HG02852 (cell line): ENCODE measurements around the gene SPATA31E1.

Experiments used
- ATAC-seq: cut with Tn5 transposase; IDR thresholded peaks from one replicate; pipeline ENCODE4 v1.9.1; 2021; ENCODE audit warnings: mild to moderate bottlenecking, moderate library complexity; ENCODE audit not compliant: unreplicated experiment

SPATA31E1 gene

DNA sequence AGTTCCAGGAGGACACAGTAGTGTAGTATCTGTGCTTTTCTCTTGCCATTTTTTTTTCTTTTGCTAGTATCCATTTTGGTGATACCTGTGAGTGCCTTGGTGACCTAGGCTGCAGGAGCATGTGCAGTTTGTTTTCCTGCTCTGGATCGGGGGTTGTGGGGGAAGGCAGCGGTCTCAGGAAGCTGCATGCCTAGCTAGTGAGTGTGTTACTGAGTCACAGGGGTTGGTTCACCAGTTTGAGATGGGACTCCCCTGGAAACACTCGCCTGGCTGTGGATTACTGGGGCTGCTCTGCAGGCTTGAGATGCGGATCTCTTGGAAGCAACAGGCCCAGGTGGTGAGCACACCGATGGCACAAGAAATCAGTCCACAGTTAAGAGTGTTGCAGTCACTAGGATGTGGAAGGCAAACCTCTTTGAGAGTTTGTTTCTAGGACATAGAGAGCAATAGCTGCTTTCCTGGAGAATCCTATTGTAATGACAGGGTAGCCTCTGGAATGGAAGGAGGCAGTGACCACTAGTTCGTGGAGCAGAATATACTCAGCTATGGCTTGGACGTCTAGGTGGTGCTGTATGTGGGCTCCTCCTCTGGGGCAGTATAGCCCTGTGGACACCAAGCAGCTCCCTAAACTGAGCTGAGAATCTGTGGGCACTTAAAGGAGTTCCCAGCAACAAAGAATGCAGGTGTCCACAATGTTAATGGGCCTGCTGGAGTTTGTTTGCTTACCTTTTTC lies 20.0 kb upstream of the SPATA31E1 start:
- no peak for ATAC-seq

DNA sequence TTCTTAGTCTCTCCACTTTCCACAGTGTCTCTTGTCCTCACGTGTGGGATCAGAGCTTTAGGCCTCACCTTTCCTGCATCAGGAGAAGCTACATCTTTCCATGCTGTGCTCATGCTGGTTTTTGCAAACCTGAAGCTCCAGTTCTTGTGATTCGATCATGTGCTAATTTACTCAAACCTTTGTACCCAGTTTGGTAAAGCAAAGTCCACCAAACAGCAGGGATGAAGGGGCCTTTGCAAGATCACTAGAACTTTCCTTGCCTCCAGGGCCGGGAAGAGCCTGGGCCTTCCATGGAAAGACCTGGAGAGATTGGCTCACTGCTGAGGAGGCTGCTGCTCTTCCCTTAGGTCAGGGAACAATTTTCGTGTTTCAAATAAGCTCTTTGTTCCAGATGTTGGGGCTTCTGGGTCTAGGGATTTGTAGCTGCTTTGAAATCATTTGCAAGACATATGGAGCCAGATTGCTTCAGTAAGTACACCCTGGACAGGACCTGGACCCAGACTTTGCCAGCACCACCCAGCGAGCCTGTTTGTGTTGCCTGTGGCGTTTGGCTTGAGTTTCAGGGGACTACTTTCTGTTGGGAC lies 18.7 kb upstream of the SPATA31E1 start:
- no peak for ATAC-seq

DNA sequence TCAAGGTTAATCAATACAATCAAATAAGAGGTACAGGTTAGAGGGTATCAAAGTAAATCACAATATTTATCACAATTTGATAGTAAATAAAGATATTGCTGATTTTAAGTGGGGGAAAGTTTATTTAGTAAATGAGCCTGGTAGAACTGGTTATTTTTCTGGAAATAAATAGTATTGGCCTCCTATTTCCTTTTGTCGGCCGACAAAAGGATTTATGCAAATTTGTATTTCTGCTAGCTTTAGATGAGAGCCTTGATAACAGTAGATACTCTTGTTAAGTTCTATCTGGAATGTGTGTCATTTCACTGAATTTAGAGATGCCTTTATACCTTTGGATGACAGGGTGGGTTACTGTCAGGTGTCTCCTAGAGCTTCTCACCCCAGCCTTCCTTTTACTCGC lies 17.8 kb upstream of the SPATA31E1 start:
- no peak for ATAC-seq

DNA sequence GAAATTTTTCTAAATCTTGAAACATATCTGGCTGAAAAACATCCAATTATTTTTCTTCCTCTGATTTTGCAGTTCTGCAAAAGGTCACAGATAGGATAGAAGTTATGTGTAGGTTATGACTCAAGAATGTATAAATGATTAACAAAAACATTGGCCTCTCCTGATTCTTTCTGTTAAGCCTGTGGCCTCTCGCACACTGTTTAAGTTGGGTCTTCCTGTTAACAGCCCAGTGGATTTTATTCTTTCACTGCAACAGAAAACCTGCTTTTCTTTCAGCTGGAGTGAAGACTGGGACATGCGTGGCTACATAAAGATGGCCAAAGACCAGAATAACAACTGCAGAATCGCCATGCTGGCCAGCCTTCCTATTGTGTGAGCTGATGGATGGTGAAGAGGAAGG lies 17.1 kb upstream of the SPATA31E1 start:
- ATAC-seq, result no peak

DNA sequence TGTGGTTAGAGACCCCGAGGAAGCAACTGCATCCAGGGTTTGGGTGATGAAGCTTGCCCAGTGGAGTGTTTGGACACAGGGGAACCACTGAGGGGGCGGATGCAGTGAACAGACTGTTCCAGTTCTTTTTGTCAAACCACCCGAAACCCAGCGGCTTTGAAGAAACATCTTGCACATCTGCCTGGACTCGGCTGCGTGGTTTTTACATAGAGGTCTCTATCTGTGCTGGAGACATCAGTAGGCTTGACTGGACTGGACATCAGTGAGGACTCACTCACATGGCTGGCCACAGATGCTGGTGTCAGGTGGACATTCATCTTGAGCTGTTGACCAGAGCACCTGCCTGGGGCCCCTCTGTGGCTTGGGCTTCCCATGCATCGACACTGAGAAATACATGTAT lies 15.3 kb upstream of the SPATA31E1 start:
- no peak for ATAC-seq

DNA sequence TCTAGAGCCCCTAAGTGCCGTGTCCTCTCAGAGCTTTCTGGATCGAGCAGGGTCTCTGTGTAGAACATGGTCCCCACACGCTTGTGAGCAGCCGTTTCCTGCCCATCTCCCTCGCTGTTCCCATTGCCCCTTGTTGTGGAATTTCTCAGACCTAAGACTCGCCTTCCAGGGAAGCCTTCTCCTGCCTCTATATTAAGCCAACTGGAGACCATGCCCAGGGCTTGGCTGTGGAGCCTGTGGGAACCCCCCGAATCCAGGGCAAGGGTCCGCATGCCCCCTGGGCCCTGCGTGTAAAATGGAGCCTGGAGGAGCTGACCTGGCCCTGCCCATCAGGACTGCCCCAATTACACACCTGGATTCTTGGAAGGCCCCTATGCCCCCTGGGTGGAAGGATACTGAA lies 14.5 kb upstream of the SPATA31E1 start:
- no peak for ATAC-seq

DNA sequence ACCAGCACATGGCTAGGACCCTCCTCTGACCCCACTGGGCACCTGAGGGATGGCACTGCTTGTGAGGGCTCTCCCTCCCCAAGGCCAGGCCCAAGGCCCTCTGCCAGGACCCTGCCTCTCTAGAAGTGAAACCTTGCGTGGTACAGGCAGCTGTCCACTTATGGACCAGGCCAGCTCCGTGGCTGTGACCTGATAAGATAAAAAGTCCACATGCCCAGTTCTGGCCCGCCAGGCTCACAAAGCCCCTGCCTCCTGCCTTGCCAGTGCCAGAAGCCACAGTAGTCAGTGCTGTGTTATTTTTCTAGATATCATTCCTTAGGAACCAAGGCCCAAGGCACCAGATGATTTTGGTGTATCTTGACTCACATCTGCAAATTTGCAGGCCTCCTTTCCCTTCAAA lies 14.0 kb upstream of the SPATA31E1 start:
- ATAC-seq, result no peak

DNA sequence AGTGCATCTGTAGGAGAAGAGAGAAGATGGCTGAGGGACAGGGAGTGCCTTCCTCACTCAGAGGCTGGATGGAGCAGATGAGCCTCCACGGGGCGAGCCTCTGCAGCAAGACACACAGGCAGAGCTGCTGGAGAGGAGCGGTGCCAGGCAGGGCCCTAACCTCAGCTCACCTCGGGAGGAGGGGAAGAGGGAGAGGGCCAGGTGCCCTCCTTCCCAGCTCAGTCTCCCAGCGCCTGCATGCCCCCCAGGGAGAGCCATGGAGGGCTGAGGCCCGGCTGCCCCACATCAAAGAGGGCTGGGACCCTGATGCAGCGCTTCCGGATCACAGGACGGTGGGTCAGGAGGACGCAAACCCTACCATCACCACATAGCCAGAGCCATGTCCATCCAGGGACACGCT lies 13.6 kb upstream of the SPATA31E1 start:
- no peak for ATAC-seq

DNA sequence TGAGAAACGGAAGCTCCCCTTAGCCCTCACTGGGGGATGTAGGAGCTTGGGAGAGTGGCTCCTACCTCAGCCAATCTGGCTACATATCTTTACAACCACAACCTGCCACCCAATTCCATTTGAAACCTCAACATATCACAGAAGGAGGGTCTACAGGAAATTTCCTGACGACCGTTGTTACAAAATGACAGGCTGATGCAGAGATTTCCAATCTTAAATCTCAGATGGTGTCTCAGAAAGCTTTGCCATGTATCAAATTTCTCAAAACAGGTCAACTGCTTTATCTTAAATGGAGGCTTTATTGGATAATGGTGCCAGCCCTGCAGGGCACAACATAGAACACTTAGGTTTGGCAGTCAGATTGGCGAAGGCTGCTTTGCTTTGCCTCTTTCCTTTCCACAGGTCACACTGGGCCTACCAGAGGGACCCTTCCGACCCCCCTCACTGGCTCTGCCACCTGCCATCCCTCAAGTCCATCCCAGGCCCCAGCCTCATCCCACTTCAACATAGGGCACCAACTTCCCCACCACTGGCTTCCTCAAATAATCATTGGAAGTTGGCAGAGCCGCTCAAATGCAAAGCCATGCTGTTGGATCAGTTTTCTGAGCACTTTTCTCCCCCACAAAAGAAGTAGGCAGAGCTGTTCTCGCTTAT lies 11.1 kb upstream of the SPATA31E1 start:
- no peak for ATAC-seq

DNA sequence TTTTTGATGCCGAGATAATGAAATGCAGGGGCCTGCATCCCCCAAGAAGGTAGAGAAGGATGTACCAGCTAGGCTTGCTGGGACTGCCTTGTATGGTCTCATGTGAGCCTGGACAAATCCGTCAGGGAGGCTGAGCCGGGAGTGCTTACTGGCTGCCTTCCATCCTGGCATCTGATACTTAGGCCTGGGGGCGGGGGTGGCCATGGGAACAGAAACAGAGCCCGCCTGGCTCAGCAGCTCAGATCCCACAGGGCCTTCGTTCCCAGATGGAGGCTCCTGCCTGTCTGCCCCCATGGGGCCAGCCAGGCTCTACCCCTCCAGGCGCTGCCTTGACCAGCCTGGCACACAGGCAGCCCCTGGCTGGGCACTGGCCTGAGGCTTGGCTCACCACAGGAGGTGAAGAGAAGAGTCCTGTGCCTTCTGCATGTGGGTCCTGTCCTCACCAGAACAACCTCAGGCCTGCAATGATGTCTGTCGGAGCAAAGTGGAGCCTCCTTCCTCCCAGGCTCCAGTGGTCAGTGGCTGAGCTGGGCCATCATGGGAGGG lies 10.5 kb upstream of the SPATA31E1 start:
- ATAC-seq, result no peak

DNA sequence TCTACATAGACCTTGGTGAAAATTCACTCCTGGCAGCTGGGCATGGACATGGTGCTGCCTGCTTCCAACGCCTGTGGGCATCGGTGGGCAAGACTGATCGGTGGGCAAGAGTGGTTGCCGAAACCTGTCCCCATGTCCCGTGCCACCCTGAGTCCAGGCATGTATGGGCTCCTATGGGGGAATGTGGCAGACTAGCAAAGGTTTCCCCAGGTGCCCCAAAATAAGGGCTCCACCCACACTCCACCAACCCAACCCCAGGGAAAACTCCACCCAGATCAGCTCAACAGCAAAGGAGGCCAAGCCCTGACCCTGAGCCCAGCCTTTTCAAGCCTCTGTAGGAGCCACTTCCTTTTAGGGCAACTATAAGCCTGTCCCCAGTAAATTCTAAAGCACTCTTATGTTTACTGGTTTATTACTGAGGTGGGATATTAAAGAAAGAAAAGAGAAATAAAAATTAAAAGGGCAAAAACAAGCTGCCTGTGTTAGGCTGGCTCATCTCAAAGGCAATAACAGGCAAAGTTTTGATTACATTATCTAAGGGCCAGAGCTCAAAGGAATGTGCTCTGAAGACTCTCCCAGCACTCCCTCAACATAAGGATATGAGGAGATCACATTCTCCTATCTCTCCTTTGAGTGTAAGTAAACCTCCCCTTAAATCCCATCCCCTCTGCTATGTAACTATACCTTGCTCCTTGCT lies 8.9 kb upstream of the SPATA31E1 start:
- ATAC-seq, result no peak

DNA sequence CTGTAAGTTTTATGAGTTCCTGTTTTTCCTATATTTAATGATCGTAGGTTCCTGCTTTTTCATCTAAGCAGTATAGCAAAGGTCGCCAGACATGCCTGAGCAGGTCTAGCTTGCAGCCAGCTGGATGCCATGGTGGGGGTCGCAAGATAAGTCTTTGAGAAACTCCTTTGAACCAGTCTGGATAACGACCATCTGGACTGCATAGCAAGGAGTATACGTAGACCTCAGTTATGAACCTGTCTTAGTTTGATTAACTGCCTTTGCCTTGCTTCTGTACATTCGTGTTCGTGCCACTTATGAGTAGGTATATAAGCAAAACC lies 8.4 kb upstream of the SPATA31E1 start:
- no peak for ATAC-seq

DNA sequence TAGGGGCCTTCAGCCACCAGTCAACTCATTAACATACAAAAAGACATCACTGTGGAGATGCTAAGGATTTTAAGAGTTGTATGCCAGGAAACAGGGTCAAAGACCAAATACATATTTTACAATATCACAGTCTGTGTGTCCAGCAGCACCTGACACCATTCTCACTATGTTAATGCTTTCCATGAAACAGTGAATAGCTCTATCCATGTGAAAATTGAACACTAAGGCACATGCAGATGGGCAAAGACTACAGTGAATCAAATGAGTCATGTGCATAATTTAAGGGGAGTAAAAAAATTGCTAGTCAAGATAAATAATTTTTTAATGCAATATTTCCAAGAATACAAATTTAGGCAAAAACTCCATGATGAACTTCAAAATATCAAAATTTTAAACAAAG lies 7.6 kb upstream of the SPATA31E1 start:
- ATAC-seq, result no peak

DNA sequence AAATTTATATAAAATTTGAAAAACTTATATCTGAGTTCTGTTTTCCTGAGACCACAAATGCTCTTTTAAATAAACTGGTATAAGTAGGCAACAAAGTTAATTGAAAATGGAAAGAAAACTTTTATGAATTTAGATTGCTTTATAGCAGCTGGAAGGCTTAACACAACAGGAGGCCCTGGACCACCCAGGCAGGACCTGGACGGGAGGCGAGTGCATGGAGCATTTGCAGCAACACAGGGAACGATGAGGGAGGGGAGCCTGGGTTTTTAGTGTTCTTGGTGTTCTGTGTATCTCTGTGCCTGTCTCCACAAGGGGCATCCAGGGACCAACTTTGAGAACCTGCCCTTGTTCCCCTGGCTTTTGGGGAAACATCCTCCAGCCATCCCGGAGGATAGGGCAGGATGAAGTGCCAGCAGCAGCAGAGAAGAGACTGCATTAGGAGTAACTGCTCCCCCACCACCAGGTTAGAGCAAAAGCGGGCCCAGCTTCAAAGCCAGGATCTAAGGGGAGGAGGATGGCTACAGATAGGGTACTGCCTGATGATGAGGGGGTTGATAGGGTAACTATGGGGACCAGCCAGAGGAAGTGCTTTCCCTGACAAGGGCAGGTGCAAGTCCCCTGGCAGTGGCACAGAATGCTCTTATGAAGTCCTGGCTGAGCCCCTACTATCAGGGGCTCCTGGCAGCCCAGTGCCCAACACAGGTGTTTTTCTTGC lies 6.7 kb upstream of the SPATA31E1 start:
- ATAC-seq, result no peak

DNA sequence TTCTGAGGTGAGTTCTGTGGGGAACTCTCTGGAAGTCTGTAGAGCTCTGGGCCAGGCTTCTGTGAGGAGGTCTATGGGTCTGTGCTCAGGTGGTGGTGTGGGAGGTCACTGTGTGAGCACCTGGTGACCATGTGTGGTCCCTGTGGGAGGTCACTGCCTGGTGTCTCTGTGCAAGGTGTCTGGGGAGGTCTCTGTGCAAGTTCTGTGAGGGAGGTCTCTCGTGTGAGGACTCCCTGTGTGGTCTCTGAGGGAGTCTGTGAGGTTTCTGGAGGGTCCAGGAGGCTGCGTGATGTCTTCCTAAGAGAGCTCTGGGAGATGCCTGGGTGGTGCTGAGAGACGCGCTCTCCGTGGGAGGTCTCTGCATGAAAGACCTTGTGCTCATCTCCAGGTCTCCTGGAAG lies 6.0 kb upstream of the SPATA31E1 start:
- no peak for ATAC-seq

DNA sequence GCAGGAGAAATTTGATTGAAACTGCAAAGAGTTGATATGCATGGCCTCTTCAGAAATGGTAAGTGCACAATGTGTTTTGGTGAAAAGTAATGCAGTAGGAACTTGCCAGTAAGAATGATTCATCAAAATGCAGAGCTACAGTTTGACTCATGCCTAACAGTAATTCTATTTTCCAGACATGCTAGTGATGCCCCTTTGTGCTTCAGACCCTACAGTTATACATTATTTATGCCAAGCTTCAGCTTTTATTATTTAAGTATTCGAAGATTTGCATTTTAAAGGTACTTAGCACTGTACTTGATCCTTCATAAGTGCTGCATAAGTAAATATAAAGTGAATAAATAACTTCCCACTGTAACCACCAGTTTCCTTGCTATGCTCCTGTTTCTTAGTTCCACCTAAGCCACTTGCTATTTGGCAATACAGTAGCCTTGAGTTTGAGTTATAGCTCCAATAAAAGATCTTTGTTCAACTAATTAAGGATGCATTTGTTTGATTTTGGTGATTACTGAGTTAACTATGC lies 3.6 kb upstream of the SPATA31E1 start:
- ATAC-seq, result no peak

DNA sequence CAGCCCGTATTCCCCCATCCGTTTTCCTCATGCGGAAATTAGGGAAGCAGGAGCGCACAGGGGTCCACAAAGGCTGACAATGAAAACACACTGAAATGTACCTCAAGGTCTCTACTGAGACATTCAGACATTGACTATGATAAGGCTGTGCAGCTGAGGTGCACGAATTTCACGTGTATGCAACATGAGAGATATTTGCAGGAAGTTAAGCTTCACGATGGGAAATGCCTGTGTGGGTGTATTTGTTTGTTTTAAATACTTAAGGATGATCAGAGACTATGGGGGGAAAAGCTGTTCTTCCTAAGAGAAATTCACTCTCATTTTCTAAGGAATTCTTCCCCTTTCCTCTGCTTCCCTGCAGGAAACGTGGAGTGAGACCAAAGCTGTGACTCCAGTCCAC lies 2.6 kb upstream of the SPATA31E1 start:
- no peak for ATAC-seq

DNA sequence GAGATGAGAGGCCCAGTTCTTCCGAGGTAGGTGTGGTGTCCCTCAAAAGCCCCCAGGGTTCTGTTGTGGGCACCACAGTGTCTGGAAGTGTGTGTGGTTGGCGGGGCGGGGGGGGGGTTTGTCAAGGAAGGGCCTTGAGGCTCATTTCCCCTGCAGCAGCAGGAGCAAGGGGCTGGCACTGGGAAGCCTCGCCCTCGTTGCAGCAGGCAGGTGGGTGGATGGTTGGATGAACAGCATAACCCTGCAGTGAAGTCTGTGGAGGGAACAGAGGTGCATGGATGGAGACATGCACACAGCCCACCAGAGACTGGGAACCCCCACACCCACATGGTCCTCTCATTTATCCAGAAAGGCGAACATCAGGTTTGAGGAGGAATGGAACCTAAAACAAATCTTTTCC lies 2.0 kb upstream of the SPATA31E1 start:
- ATAC-seq, result no peak

DNA sequence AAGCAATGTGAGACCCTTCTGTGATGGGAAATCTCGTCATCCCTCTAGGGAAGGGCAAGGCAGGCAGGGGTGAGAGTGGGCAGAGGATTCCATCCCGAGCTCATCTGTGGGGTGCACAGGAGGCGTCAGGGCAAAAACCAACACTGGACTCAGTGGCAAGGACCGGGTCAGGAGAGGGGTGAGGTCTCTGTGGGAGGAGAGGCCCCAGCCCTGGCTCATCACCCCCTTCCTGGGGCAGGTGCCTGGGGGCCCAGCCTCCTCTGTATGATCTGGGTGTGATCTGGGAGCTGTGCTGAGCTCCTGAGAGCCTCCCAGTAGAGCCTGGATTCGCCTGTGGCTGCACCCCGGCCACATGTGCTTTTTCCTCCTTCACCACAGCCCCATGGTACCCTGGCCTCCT lies 597 bp downstream of the SPATA31E1 start:
- ATAC-seq, result no peak

DNA sequence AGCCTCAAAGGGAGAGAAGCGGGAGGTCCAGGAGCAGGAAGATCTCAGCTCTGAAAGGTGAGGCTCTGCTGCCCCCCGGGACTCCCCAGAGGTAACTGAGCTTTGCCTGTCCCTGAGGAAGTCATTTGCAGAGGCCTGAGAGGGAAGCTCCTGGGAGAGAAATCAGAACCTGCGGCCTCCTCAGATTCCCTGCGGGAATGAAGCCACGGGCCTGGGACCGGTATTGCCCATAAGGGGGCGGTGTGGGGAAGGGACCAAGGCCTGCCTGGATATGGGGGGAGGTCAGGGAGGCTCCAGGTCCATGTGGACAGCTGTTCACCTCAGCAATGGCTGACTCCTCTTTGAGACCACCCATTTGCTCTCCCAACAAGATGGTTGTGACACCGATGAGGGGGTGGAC lies 1.3 kb downstream of the SPATA31E1 start:
- ATAC-seq, result no peak
